HCT116 (cell line): Measurements from ENCODE around the gene POLRMT. TPM values are rescaled to one million over a fixed set of nuclear protein-coding genes. Genes with fewer than 3 reads are reported as not detected.
A peak's percentile ranks its signal among the peaks of the same experiment; 100 is the strongest.

Experiments
- ATAC-seq: fragments of 200-7000 bp; cut with Tn5 transposase; 2 replicates; pipeline ENCODE4 v1.9.1; 2020; ENCODE audit warnings: mild to moderate bottlenecking, moderate library complexity
- BruUV-seq: library from RNA; stranded (reverse); fragments of 400-500 nt; replicated peaks from 2 replicates; lab custom pipeline; 2021; lab: Mats Ljungman, UMichigan
- CTCF ChIA-PET: fragments of 300-600 bp; sonication (Branson Sonifier 250); formaldehyde crosslinking; loops from one replicate; lab custom pipeline; 2021; ENCODE audit warnings: antibody characterized with exemption; lab: Charles Lee
- POLR2A ChIA-PET: fragments of 300-600, 350-600 bp; sonication (Branson Sonifier 250); formaldehyde crosslinking; loops from one replicate; lab custom pipeline; 2021; ENCODE audit warnings: antibody characterized with exemption; lab: Charles Lee
- RAD21 ChIA-PET, 2 experiments: fragments of 300-600 bp; sonication (Branson Sonifier 250); formaldehyde crosslinking; loops; one replicate each; lab custom pipeline; 2023; ENCODE audit warnings: low total read pairs in 2 of 2; ENCODE audit not compliant: uncharacterized antibody in 2 of 2, unreplicated experiment in 2 of 2, low non-redundant PET in 1 of 2; lab: Charles Lee
- DNase-seq: peaks from one replicate; pipeline ENCODE4 v3.0.0-alpha.2; 2010; ENCODE audit warnings: low read depth, low spot score
- H2AFZ ChIP-seq: fragments of 200-600 bp; shearing (Covaris generic), sonication (generic); 2 replicates; pipeline ENCODE4 v1.6.1; 2017; ENCODE audit warnings: low read depth, mixed run types, mixed read lengths, antibody characterized with exemption, low read length; ENCODE audit not compliant: poor library complexity, severe bottlenecking
- H3K27ac ChIP-seq: 2 replicates; pipeline ENCODE4 v1.5.1; 2012; ENCODE audit warnings: low read depth, low read length
- H3K27me3 ChIP-seq: fragments of 200-600 bp; sonication (generic); 2 replicates; pipeline ENCODE4 v1.6.1; 2016; ENCODE audit warnings: mixed run types, low read length, mixed read lengths; ENCODE audit not compliant: insufficient read depth
- H3K36me3 ChIP-seq, 2 experiments: fragments of 200-500 bp in 1 of 2; fragments of 200-600 bp in 1 of 2; sonication (Bioruptor generic) in 1 of 2; sonication (generic) in 1 of 2; 2 replicates each; pipeline versions ENCODE4 v1.5.1 to v1.6.1; 2014 to 2016; ENCODE audit warnings: low read length in 2 of 2, inconsistent platforms in 1 of 2, mixed read lengths in 1 of 2, mixed run types in 1 of 2; ENCODE audit not compliant: insufficient read depth in 2 of 2, control insufficient read depth in 1 of 2
- H3K4me1 ChIP-seq, 2 experiments: fragments of 200-600 bp in 1 of 2; sonication (generic) in 1 of 2; 2 replicates each; pipeline versions ENCODE4 v1.5.1 to v1.6.1; 2012 to 2017; ENCODE audit warnings: low read length in 2 of 2, inconsistent platforms in 1 of 2, mild to moderate bottlenecking in 1 of 2, mixed read lengths in 1 of 2, mixed run types in 1 of 2, moderate library complexity in 1 of 2; ENCODE audit not compliant: insufficient read depth in 2 of 2, control insufficient read depth in 1 of 2
- H3K4me2 ChIP-seq: fragments of 200-600 bp; sonication (generic); 2 replicates; pipeline ENCODE4 v1.6.1; 2017; ENCODE audit warnings: mixed run types, low read length, mixed read lengths
- H3K4me3 ChIP-seq, 2 experiments: fragments of 200-600 bp in 1 of 2; sonication (generic) in 1 of 2; replicated peaks in 1 of 2; 2 replicates each; pipeline ENCODE4 v1.5.1; 2011 to 2016; ENCODE audit warnings: low read length in 2 of 2, control low read depth in 1 of 2, low read depth in 1 of 2, mild to moderate bottlenecking in 1 of 2, mixed read lengths in 1 of 2, mixed run types in 1 of 2
- H3K79me2 ChIP-seq: fragments of 200-600 bp; sonication (generic); 2 replicates; pipeline ENCODE4 v1.6.1; 2017; ENCODE audit warnings: mild to moderate bottlenecking, mixed run types, low read length, moderate library complexity, mixed read lengths; ENCODE audit not compliant: insufficient read depth
- H3K9ac ChIP-seq: fragments of 200-600 bp; sonication (generic); 2 replicates; pipeline ENCODE4 v1.6.1; 2016; ENCODE audit warnings: low read length, mixed read lengths
- H3K9me2 ChIP-seq: fragments of 200-600 bp; sonication (generic), shearing (Covaris generic); 2 replicates; pipeline ENCODE4 v1.6.1; 2017; ENCODE audit warnings: mixed run types, mild to moderate bottlenecking, moderate library complexity; ENCODE audit not compliant: insufficient read depth
- H3K9me3 ChIP-seq, 2 experiments: fragments of 200-500 bp in 1 of 2; fragments of 200-600 bp in 1 of 2; sonication (Bioruptor generic) in 1 of 2; sonication (generic) in 1 of 2; 2 replicates each; pipeline ENCODE4 v1.6.1; 2014 to 2017; ENCODE audit warnings: low read length in 2 of 2, mixed read lengths in 2 of 2, inconsistent platforms in 1 of 2, low read depth in 1 of 2, mild to moderate bottlenecking in 1 of 2, mixed run types in 1 of 2, moderate library complexity in 1 of 2; ENCODE audit not compliant: control insufficient read depth in 1 of 2, insufficient read depth in 1 of 2
- H4K20me1 ChIP-seq: fragments of 200-600 bp; sonication (generic), shearing (Covaris generic); 2 replicates; pipeline ENCODE4 v1.6.1; 2017; ENCODE audit warnings: mixed run types, mild to moderate bottlenecking, moderate library complexity; ENCODE audit not compliant: insufficient read depth
- FOSL1 ChIP-seq: IDR thresholded peaks from 2 replicates; pipeline ENCODE4 v1.6.1; 2012; ENCODE audit warnings: low read depth
- SRF ChIP-seq: IDR thresholded peaks from 2 replicates; pipeline ENCODE4 v1.6.1; 2012; ENCODE audit warnings: low read depth
- ZFX ChIP-seq: fragments of 450-650 bp; IDR thresholded peaks from 2 replicates; pipeline ENCODE4 v1.6.1; 2017
- intact Hi-C: fragments of 100-400 bp; cut with micrococcal nuclease; formaldehyde crosslinking; loops from 2 replicates; pipeline ENCODE4 v1.10.0; 2022
- total RNA-seq: library from RNA; stranded (reverse); gene quantifications from one replicate; pipeline ENCODE4 v1.2.1, GENCODE V29; 2021; ENCODE audit not compliant: unreplicated experiment
- TF ChIP-seq, protein P1 (sequence below), 3 experiments: fragments of 200-600 bp in 1 of 3; sonication (generic) in 1 of 3; IDR thresholded peaks in 2 of 3; conservative IDR thresholded peaks in 1 of 3; 2 replicates each; pipeline ENCODE4 v1.5.1; 2012 to 2017; ENCODE audit warnings: low read depth in 2 of 3, low read length in 2 of 3, antibody characterized with exemption in 1 of 3, borderline replicate concordance in 1 of 3, control low read depth in 1 of 3, mild to moderate bottlenecking in 1 of 3, mixed read lengths in 1 of 3, mixed run types in 1 of 3, moderate library complexity in 1 of 3; ENCODE audit not compliant: insufficient read depth in 1 of 3

Gene POLRMT
- total RNA-seq, 1 experiment from 2014 or later: 138 TPM

- Histone ChIP-seq H2AFZ (no peak overlapping the region), H3K36me3 (peaks cover 2 to 20% of the 10 kb centered on the region in 2 experiments; a peak in 2 of 4 replicates), H3K4me3 (peak overlapping the region; percentile 96 to 99), H3K9ac (peak overlapping the region; percentile 100), H4K20me1 (peaks cover 6% of the 10 kb centered on the region; the same call in 1 of the 2 replicates), H3K9me3 (no peaks in the 10 kb centered on the region), H3K27me3 (no peaks in the 10 kb centered on the region), H3K4me1 (peaks cover 4 to 34% of the 10 kb centered on the region in 2 experiments; a peak in 3 of 4 replicates), H3K27ac (peak overlapping the region; percentile 97), H3K79me2 (peaks cover 55% of the 10 kb centered on the region), H3K4me2 (peak overlapping the region; percentile 82), H3K9me2 (no peaks in the 10 kb centered on the region)
- DNase-seq (no peak), ATAC-seq (peak; percentile 20)
- BruUV-seq: TSS peak; percentile 62
- ChIA-PET RAD21 (no interaction called here), CTCF (interaction anchor here (1.9 kb wide), 1 partner anchor 62 kb away, joined by 5 read pairs; no protein-coding TSS in a partner anchor), POLR2A (interaction anchor here (1.8 kb wide), 1 partner anchor 17 kb away, joined by 8 read pairs; no protein-coding TSS in a partner anchor)
- intact Hi-C loops: no loop called here
- TF ChIP-seq SRF (no peak), FOSL1 (no peak), ZFX (peak; percentile 92; the same call in 1 of the 2 replicates)
- TF ChIP-seq, protein P1, sequence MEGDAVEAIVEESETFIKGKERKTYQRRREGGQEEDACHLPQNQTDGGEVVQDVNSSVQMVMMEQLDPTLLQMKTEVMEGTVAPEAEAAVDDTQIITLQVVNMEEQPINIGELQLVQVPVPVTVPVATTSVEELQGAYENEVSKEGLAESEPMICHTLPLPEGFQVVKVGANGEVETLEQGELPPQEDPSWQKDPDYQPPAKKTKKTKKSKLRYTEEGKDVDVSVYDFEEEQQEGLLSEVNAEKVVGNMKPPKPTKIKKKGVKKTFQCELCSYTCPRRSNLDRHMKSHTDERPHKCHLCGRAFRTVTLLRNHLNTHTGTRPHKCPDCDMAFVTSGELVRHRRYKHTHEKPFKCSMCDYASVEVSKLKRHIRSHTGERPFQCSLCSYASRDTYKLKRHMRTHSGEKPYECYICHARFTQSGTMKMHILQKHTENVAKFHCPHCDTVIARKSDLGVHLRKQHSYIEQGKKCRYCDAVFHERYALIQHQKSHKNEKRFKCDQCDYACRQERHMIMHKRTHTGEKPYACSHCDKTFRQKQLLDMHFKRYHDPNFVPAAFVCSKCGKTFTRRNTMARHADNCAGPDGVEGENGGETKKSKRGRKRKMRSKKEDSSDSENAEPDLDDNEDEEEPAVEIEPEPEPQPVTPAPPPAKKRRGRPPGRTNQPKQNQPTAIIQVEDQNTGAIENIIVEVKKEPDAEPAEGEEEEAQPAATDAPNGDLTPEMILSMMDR (IDR thresholded peaks at IDR 0.05 in 2 of 3, conservative IDR thresholded peaks at IDR 0.05 in 1 of 3; ENCODE audit: borderline replicate concordance in 1 of 3, insufficient read depth in 1 of 3, low read depth in 2 of 3, low read length in 2 of 3): no peak
Measured at GRCh38 chr19:572743-573518, 60.4 kb downstream of the POLRMT start.
